Panc1 (cell line): Measurements from ENCODE around the gene DFFA. TPM values are rescaled to one million over a fixed set of nuclear protein-coding genes. Genes with fewer than 3 reads are reported as not detected.

ENCODE experiments used
- ATAC-seq: fragments of 200-7000 bp; cut with Tn5 transposase; 2 replicates; pipeline ENCODE4 v1.9.1; 2020; ENCODE audit warnings: mild to moderate bottlenecking, moderate library complexity
- BruUV-seq: library from RNA; stranded (reverse); fragments of 400-500 nt; replicated peaks from 2 replicates; lab custom pipeline; 2021; lab: Mats Ljungman, UMichigan
- CTCF ChIA-PET: fragments of 300-600 bp; sonication (Branson Sonifier 250); formaldehyde crosslinking; loops from one replicate; lab custom pipeline; 2022; ENCODE audit warnings: antibody characterized with exemption; lab: Charles Lee
- POLR2A ChIA-PET: fragments of 300-600 bp; sonication (Branson Sonifier 250); formaldehyde crosslinking; loops from one replicate; lab custom pipeline; 2022; ENCODE audit warnings: antibody characterized with exemption; lab: Charles Lee
- DNase-seq: peaks from one replicate; pipeline ENCODE4 v3.0.0-alpha.2; 2010; ENCODE audit warnings: low read depth, low spot score
- H3K27ac ChIP-seq: 2 replicates; pipeline ENCODE4 v1.5.1; 2011; ENCODE audit warnings: mild to moderate bottlenecking, low read length, inconsistent platforms
- H3K27me3 ChIP-seq: fragments of 200-500 bp; sonication (Bioruptor generic); 2 replicates; pipeline ENCODE4 v1.6.0; 2014; ENCODE audit warnings: low read length, inconsistent platforms; ENCODE audit not compliant: control insufficient read depth, insufficient read depth
- H3K36me3 ChIP-seq: fragments of 200-500 bp; sonication (Bioruptor generic); 2 replicates; pipeline ENCODE4 v1.5.1; 2014; ENCODE audit warnings: inconsistent platforms, mild to moderate bottlenecking, low read length, moderate library complexity; ENCODE audit not compliant: control insufficient read depth, insufficient read depth
- H3K4me1 ChIP-seq: 2 replicates; pipeline ENCODE4 v1.5.1; 2011; ENCODE audit warnings: inconsistent platforms, mild to moderate bottlenecking, low read length, moderate library complexity; ENCODE audit not compliant: control insufficient read depth, insufficient read depth
- H3K4me3 ChIP-seq, 2 experiments: 2 replicates each; pipeline ENCODE4 v1.5.1; 2011 to 2012; ENCODE audit warnings: low read depth in 2 of 2, low read length in 2 of 2, mild to moderate bottlenecking in 2 of 2, inconsistent platforms in 1 of 2, moderate library complexity in 1 of 2
- H3K9me3 ChIP-seq: fragments of 200-500 bp; sonication (Bioruptor generic); 2 replicates; pipeline ENCODE4 v1.5.1; 2014; ENCODE audit warnings: low read depth, mild to moderate bottlenecking, inconsistent platforms, low read length, moderate library complexity; ENCODE audit not compliant: control insufficient read depth, insufficient read depth
- POLR2AphosphoS5 ChIP-seq: IDR thresholded peaks from 2 replicates; pipeline ENCODE4 v1.6.1; 2012; ENCODE audit warnings: mild to moderate bottlenecking, low read depth, low read length, moderate library complexity
- SIN3A ChIP-seq: IDR thresholded peaks from 2 replicates; pipeline ENCODE4 v1.6.1; 2012; ENCODE audit warnings: low read depth, mild to moderate bottlenecking, low read length, moderate library complexity, borderline replicate concordance; ENCODE audit not compliant: insufficient read depth
- TCF7L2 ChIP-seq: IDR thresholded peaks from 2 replicates; pipeline ENCODE4 v1.6.1; 2011; ENCODE audit warnings: mild to moderate bottlenecking, low read depth, low read length, inconsistent platforms
- in situ Hi-C: cut with HindIII; loops from 2 replicates; pipeline ENCODE4 v1.10.0; 2016; ENCODE audit warnings: low sequenced_read_pairs, low pct_unique_long_range_greater_than_20kb
- intact Hi-C: fragments of 100-400 bp; cut with micrococcal nuclease; formaldehyde crosslinking; loops from one replicate; pipeline ENCODE4 v1.10.0; 2022; ENCODE audit not compliant: unreplicated experiment
- total RNA-seq: library from RNA; stranded (reverse); gene quantifications from one replicate; pipeline ENCODE4 v1.2.1, GENCODE V29; 2021; ENCODE audit not compliant: unreplicated experiment
- TF ChIP-seq, protein P1 (sequence below): fragments of 450-650 bp; IDR thresholded peaks from 2 replicates; pipeline ENCODE4 v1.5.1; 2017; ENCODE audit warnings: mild to moderate bottlenecking
- TF ChIP-seq, protein P2 (sequence below), 2 experiments: IDR thresholded peaks; 2 replicates each; pipeline ENCODE4 v1.6.1; 2011 to 2012; ENCODE audit warnings: low read depth in 2 of 2, control low read depth in 1 of 2, low read length in 1 of 2, mild to moderate bottlenecking in 1 of 2, moderate library complexity in 1 of 2; ENCODE audit not compliant: insufficient read depth in 1 of 2

The DFFA gene
- total RNA-seq, 1 experiment from 2014 or later: 68.1 TPM

DNA sequence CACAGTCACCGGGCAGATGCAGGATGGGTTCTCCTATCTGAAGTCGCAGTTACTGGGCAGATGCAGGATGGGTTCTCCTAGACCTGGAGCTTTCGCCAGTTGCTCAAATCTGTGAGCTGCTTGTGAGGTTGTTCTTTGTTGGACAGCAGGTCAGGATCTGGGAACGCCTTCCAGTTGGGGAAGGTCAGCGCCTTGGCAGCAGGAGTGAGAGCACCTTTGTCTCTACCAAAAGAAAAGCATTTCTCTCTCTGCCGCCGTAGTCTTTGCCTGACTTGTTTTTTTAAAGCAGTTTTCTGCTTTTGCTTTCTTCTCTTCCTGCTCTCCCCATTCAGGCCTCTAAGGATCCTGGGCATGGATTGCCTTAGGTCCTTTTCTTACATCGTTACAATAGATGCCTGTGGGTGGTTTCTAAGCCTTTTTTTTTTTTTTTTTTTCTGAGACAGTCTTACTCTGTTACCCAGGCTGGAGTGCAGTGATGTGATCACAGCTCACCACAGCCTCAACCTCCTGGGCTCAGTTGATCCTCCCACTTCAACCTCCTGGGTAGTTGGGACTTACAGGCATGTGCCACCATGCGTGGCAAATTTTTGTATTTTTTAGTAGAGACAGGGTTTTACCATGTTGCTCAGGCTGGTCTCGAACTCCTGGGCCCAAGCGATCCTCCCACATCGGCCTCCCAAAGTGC, 18.1 kb upstream of the DFFA start:
- in situ Hi-C loops (no loop called here), intact Hi-C loops (no loop called here)
- CTCF ChIA-PET: no interaction called here

DNA sequence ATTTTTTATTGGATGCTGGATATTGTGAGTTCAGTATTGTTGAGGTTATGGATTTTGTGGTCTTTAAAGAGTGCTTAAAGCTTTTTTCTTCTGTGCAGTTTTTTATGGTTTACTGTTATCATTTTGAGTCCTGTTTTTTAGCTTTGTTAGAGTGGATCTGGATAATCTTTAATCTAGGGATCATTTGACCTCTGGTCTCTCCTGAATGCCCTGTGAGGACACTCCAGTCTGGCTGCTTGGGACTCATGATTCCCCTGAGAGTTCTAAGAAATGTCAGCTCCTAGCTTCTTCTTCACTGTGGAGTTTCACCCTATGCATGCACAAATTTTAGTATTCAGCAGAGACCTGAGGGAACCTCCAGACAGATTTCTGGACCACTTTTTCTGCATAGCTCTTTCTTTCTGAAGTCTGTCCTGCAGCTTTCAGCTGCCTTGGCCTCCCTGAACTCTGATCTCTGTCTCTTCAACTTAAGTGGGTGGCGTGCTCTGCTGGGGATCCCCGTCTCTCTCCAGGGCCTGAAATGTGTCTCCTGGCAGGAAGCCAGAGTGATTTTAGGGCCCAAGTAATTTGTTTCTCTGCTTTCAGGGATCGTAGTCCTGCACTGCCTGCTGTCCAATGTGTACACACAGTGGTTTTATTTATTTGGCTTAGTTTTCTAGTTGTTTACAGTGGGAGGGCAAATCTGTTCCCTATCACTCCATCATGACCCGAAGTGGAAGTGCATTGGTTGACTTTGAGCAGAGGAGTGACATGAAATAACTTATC, 17.1 kb upstream of the DFFA start:
- ATAC-seq (no peak), DNase-seq (no peak)
- ChIA-PET CTCF (no interaction called here), POLR2A (no interaction called here)
- in situ Hi-C loops (no loop called here), intact Hi-C loops (no loop called here)
- Histone ChIP-seq H3K4me3 (no peak overlapping the region), H3K27ac (no peak overlapping the region; the same call in 1 of the 2 replicates), H3K9me3 (no peaks in the 10 kb centered on the region), H3K4me1 (peaks cover 2% of the 10 kb centered on the region; the same call in 1 of the 2 replicates), H3K27me3 (no peaks in the 10 kb centered on the region), H3K36me3 (no peaks in the 10 kb centered on the region)
- TF ChIP-seq, protein P1, sequence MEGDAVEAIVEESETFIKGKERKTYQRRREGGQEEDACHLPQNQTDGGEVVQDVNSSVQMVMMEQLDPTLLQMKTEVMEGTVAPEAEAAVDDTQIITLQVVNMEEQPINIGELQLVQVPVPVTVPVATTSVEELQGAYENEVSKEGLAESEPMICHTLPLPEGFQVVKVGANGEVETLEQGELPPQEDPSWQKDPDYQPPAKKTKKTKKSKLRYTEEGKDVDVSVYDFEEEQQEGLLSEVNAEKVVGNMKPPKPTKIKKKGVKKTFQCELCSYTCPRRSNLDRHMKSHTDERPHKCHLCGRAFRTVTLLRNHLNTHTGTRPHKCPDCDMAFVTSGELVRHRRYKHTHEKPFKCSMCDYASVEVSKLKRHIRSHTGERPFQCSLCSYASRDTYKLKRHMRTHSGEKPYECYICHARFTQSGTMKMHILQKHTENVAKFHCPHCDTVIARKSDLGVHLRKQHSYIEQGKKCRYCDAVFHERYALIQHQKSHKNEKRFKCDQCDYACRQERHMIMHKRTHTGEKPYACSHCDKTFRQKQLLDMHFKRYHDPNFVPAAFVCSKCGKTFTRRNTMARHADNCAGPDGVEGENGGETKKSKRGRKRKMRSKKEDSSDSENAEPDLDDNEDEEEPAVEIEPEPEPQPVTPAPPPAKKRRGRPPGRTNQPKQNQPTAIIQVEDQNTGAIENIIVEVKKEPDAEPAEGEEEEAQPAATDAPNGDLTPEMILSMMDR: no peak
- no TSS peak for BruUV-seq

More for the DNA sequence above, 18.1 kb upstream of the DFFA start:
- Histone ChIP-seq H3K27me3 (no peaks in the 10 kb centered on the region), H3K27ac (no peak overlapping the region), H3K36me3 (no peaks in the 10 kb centered on the region), H3K4me3 (no peak overlapping the region), H3K4me1 (peaks cover 11% of the 10 kb centered on the region), H3K9me3 (no peaks in the 10 kb centered on the region)
- ATAC-seq (no peak), DNase-seq (no peak)
- POLR2A ChIA-PET: interaction anchor here (0.6 kb wide), 2 partner anchors 9 to 12 kb away, joined by 3 to 4 read pairs; no protein-coding TSS in a partner anchor
- no TSS peak for BruUV-seq
- TF ChIP-seq SIN3A (no peak), POLR2AphosphoS5 (no peak), TCF7L2 (no peak)
- TF ChIP-seq, protein P1: no peak
- TF ChIP-seq, protein P2, sequence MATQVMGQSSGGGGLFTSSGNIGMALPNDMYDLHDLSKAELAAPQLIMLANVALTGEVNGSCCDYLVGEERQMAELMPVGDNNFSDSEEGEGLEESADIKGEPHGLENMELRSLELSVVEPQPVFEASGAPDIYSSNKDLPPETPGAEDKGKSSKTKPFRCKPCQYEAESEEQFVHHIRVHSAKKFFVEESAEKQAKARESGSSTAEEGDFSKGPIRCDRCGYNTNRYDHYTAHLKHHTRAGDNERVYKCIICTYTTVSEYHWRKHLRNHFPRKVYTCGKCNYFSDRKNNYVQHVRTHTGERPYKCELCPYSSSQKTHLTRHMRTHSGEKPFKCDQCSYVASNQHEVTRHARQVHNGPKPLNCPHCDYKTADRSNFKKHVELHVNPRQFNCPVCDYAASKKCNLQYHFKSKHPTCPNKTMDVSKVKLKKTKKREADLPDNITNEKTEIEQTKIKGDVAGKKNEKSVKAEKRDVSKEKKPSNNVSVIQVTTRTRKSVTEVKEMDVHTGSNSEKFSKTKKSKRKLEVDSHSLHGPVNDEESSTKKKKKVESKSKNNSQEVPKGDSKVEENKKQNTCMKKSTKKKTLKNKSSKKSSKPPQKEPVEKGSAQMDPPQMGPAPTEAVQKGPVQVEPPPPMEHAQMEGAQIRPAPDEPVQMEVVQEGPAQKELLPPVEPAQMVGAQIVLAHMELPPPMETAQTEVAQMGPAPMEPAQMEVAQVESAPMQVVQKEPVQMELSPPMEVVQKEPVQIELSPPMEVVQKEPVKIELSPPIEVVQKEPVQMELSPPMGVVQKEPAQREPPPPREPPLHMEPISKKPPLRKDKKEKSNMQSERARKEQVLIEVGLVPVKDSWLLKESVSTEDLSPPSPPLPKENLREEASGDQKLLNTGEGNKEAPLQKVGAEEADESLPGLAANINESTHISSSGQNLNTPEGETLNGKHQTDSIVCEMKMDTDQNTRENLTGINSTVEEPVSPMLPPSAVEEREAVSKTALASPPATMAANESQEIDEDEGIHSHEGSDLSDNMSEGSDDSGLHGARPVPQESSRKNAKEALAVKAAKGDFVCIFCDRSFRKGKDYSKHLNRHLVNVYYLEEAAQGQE (IDR thresholded peaks at IDR 0.05; ENCODE audit: insufficient read depth in 1 of 2, low read depth in 2 of 2, low read length in 1 of 2): no peak
